GM12891 (cell line): ENCODE results near the gene CCDC18.

ENCODE experiments used
- POLR2A ChIP-seq: IDR thresholded peaks from 2 replicates; pipeline ENCODE4 v1.6.1; 2011; ENCODE audit warnings: low read depth, low read length, control low read depth
- POLR2AphosphoS5 ChIP-seq: IDR thresholded peaks from 2 replicates; pipeline ENCODE4 v1.6.1; 2011; ENCODE audit warnings: low read depth, low read length, control low read depth

- TF ChIP-seq POLR2A (no peak), POLR2AphosphoS5 (no peak)
Measured at GRCh38 chr1:93223023-93223675, 42.6 kb downstream of the CCDC18 start.
